Fibroblast of upper back skin (primary cell): Measurements from ENCODE around the gene ABCC12.
"Not testable (repeated sequence)": the region's sequence is repeated elsewhere in the genome, so short reads cannot be mapped to it uniquely, and the experiment has no call there.

Experiments used
- DNase-seq: peaks from one replicate; pipeline ENCODE4 v3.0.0-alpha.2; 2013

Gene ABCC12

GRCh38 chr16:48155926-48156789 is at the start of gene ABCC12:
ABCC12 (minus strand) TSS chr16:48155993; CDS start chr16:48146424, 9,569 bp downstream.
- DNase-seq, result no peak

DNA sequence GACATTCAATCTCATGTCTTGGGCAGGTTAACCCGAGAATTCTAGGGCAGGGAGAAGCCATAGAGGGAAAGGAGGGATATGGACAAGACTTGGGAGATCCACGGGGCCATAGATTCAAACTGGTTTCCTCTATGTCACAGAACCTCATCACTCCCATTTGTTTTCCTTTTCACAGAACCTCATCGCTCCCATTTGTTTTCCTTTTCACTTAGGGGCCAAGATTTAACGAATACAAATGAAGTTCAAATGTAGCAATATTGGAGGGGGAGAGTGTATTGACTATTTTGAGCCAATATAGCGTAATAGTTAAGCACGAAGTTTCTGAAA is 49.0 kb upstream of the ABCC12 start:
- DNase-seq, result no peak

- no peak for DNase-seq
Measured at GRCh38 chr16:48203974-48204824, 48.4 kb upstream of the ABCC12 start.

DNA sequence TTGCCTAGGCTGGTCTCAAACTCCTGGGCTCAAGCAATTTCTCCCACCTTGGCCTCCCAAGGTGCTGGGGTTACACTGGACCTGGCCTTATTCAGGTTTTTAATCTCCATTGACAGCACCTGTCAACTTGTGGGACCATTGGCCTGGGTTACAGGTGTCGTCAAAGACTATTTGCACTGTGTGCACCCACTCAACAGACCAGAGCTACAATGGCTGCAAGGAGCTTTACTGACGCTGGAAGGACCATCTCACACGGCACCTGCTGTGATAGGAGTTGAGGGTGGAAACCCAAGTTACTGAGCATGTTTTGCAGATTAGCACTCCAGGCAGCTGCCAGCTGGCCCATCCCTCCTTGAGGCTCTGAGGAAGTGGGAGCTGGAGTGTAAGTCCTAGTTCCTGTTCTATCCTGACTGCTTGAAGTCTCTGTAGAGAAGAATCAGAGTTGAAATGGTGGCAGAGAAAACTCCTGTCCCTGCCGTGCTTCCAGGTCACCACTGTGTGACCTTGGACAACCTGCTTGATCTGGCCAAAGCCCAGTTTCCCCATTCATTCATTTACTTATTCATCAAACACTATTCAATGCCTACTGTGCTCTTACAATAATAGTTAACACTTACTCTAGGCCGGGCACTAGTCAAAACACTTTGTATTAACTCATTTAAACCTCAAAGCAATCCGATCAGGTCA is 45.9 kb upstream of the ABCC12 start:
- no peak for DNase-seq

GRCh38 chr16:48197294-48197693 is 41.5 kb upstream of the ABCC12 start:
- DNase-seq, result no peak

DNA sequence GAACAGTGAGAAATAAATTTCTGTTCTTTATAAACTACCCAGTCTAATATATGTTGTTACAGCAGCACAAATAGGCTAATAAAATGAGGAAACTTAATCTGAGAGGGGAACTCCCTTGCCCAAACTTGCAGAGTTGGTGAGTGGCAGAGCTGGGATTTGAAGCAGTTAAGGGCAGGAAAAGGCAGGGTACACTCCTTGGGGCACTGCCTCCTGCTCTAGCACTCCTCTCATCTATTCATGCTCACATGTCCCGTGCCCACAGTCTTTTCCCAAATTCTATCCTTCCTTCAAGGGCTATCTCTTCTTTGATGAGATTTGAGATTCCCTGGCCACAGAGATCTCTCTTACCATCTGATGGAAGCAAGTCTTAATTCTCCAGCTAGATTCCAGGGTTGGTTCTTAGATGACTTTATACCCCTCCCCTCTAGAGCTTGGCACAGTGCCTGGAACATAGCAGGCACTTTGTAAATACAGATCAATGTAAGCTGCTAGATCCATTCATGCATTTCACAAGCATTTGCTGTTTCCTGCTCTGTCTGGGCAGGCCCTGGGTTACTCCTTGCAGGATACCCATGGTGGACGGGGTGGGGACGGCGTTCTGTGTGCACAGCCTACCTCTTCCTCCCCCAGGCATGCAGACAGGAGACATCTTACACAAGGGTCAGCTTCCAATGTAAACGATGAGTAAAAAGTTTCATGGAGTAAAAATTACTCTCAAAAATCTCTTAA is 39.2 kb upstream of the ABCC12 start:
- DNase-seq, result peak; percentile 32

GRCh38 chr16:48193846-48194245 is 38.1 kb upstream of the ABCC12 start:
- no peak for DNase-seq

DNA sequence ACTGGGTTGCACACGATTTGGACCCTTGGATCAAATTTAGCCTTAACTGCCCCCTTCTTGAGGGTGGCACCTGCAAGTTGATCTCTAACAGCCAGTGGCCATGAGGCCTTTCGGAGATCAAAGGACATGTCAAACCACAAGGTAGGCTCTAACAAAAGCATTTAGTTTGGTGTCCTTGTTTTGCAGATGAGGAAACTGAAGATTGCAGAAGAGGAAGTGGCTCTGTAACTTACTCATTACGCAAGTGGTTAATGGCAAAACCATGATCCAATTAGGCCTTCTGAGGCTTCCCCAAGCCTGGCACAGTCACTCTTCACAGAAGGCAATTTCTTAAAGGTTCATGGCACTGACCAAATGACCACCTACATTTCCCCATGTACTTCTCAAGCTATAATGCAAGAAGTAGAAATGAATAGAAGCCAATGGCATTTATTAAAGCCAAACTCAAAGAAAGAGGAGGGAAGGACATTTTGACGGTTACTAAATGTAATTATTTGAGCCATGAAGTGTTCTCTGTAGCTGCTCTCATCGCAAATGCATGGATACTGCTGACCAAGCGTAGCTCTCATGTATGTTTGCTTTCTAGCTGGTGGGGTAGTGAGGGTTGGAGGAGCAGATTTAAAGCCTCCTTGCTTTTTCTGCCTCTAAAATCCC is 32.8 kb upstream of the ABCC12 start:
- DNase-seq, result no peak

GRCh38 chr16:48187779-48188178 is 32.0 kb upstream of the ABCC12 start:
- no peak for DNase-seq

GRCh38 chr16:48184681-48185080 is 28.9 kb upstream of the ABCC12 start:
- no peak for DNase-seq

- DNase-seq, result no peak
Measured at GRCh38 chr16:48182979-48183537, 27.3 kb upstream of the ABCC12 start.

GRCh38 chr16:48181746-48182520 is 26.1 kb upstream of the ABCC12 start:
- DNase-seq, result not testable (repeated sequence)

GRCh38 chr16:48180868-48181480 is 25.2 kb upstream of the ABCC12 start:
- DNase-seq, result no peak

- no peak for DNase-seq
Measured at GRCh38 chr16:48176635-48177408, 21.0 kb upstream of the ABCC12 start.

- DNase-seq, result no peak
Measured at GRCh38 chr16:48173889-48174288, 18.1 kb upstream of the ABCC12 start.

- DNase-seq, result no peak
Measured at GRCh38 chr16:48172682-48173081, 16.9 kb upstream of the ABCC12 start.

DNA sequence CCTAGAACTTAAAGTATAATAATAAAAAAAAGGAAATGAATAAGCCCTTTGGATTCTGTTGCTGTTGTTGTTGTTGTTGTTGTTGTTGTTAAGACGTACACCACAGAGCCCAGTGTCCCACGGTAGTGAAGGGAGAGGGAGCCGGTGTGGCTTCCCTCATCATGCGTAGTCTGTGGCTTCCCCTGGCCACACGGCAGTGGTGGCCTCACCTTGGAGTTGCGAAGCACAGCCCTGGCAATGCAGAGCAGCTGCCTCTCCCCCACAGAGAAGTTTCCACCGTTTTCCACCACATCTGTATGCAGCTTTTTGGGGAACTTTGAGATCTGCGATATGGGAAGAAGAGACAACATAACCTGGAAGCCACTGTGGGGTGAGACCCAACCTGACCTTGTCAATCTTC is 14.1 kb upstream of the ABCC12 start:
- DNase-seq, result no peak

GRCh38 chr16:48168075-48168474 is 12.3 kb upstream of the ABCC12 start:
- no peak for DNase-seq

GRCh38 chr16:48166617-48167016 is 10.8 kb upstream of the ABCC12 start:
- DNase-seq, result not testable (repeated sequence)
